Colonic mucosa (tissue), 4 donors: ENCODE measurements around the gene TLE6. TPM values are rescaled to one million over a fixed set of nuclear protein-coding genes. Genes with fewer than 3 reads are reported as not detected.

Experiments
- DNase-seq: peaks from one replicate; pipeline ENCODE4 v3.0.0-alpha.2; 2020
- H3K27ac ChIP-seq: fragments of 200-600 bp; one replicate; pipeline ENCODE4 v1.8.0; 2021
- H3K27me3 ChIP-seq: fragments of 200-600 bp; one replicate; pipeline ENCODE4 v1.8.0; 2021
- H3K36me3 ChIP-seq: fragments of 200-600 bp; one replicate; pipeline ENCODE4 v1.8.0; 2021
- H3K4me1 ChIP-seq: fragments of 200-600 bp; one replicate; pipeline ENCODE4 v1.8.0; 2021; ENCODE audit warnings: mild to moderate bottlenecking
- H3K4me3 ChIP-seq: fragments of 200-600 bp; one replicate; pipeline ENCODE4 v1.8.0; 2021
- H3K9ac ChIP-seq, 2 donors: one replicate each; pipeline ENCODE4 v1.7.0; 2013; ENCODE audit warnings: control low read depth in 2 of 2, low read depth in 2 of 2, low read length in 2 of 2
- H3K9me3 ChIP-seq: fragments of 200-600 bp; one replicate; pipeline ENCODE4 v1.8.0; 2021
- intact Hi-C: fragments of 100-400 bp; cut with DNase I; formaldehyde crosslinking; loops from one replicate; pipeline ENCODE4 v1.14.1; 2022
- total RNA-seq, 2 donors: library from RNA; stranded (reverse); fragmentation: NEBNext Ultra II Directional in 1 of 2; extraction: Animal tissue kit (Norgen Biotek cat#: 25700) in 1 of 2; gene quantifications; one replicate each; pipeline ENCODE4 v1.2.1, GENCODE V29; 2021
- TF ChIP-seq, protein P1 (sequence below): fragments of 200-600 bp; IDR thresholded peaks from one replicate; pipeline ENCODE4 v1.8.0; 2022; ENCODE audit warnings: antibody characterized with exemption, mild to moderate bottlenecking
- donor health status: healthy.
- donor health status: DM: no; HTN: no; CAD: no.
- donor health status: DM: no; HTN: no; CAD: no.

TLE6 gene
- total RNA-seq, 2 donors from 2014 or later, result 2.9 to 3.8 TPM

DNA sequence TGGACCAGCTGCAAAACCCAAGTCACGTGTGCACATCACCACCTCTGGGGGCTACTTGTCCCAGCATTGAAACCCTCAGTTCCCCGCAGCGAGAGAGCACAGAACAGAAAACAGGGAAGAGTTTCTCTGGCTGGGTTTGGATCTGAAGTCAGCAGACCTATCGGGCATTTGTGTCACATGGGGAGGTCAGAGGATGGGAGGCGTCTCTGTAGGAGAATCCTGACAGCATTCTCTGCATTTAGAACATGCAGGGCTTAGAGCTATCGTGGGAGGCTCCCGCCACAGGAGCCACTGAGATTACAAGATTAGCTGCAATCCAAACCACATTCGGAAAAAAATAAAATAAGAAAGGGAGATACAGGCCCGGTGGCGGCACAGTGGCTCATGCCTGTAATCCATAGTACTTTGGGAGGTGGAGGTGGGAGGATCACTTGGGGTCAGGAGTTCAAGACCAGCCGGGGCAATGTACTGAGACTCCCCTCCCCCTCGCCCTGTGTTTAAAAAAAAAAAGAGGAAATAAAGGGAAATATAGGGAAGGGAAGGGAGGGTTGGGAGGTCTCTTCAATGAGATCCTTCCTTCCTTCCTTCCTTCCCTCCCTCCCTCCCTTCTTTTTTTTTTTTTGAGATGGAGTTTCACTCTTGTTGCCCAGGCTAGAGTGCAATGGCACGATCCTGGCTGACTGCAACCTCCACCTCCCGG, 2.9 kb upstream of the TLE6 start:
- Histone ChIP-seq H3K27ac (no peak overlapping the region), H3K9ac (no peak overlapping the region), H3K9me3 (no peaks in the 10 kb centered on the region), H3K36me3 (no peaks in the 10 kb centered on the region), H3K27me3 (no peaks in the 10 kb centered on the region), H3K4me3 (no peak overlapping the region), H3K4me1 (peaks cover 5% of the 10 kb centered on the region)
- TF ChIP-seq, protein P1, sequence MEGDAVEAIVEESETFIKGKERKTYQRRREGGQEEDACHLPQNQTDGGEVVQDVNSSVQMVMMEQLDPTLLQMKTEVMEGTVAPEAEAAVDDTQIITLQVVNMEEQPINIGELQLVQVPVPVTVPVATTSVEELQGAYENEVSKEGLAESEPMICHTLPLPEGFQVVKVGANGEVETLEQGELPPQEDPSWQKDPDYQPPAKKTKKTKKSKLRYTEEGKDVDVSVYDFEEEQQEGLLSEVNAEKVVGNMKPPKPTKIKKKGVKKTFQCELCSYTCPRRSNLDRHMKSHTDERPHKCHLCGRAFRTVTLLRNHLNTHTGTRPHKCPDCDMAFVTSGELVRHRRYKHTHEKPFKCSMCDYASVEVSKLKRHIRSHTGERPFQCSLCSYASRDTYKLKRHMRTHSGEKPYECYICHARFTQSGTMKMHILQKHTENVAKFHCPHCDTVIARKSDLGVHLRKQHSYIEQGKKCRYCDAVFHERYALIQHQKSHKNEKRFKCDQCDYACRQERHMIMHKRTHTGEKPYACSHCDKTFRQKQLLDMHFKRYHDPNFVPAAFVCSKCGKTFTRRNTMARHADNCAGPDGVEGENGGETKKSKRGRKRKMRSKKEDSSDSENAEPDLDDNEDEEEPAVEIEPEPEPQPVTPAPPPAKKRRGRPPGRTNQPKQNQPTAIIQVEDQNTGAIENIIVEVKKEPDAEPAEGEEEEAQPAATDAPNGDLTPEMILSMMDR, result no peak
- peak; percentile 35 for DNase-seq
- intact Hi-C loops, result loop anchor here (5.0 kb wide), 1 partner anchor 88 kb away; the partner anchor contains the start of gene TLE5

DNA sequence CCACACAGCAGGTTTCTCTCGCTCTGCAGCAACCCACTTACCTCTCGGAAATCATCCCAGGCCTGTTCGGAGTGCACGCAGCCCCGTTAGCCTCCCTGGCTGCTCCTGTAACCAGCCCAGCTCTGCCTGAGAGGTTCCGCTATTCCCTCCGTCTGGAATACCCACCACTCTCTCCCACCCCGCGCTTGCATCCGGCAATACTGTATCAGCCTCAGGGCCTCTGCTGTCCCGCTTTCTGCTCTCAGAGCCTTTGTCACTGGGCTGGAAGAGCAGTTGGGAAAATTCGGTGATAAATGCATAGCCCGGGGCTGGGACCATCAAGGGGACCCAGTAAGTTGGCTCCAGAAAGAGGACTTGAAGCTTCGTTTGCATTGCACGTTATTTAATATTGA, 759 bp upstream of the TLE6 start:
- Histone ChIP-seq H3K4me3 (peak overlapping the region; percentile 27), H3K9me3 (no peaks in the 10 kb centered on the region), H3K36me3 (no peaks in the 10 kb centered on the region), H3K27me3 (no peaks in the 10 kb centered on the region), H3K4me1 (peaks cover 5% of the 10 kb centered on the region), H3K27ac (no peak overlapping the region), H3K9ac (peak overlapping the region; percentile 46 to 79)
- no peak for DNase-seq
- TF ChIP-seq, protein P1, result no peak
- intact Hi-C loops, result loop anchor here (5.0 kb wide), 1 partner anchor 86 kb away; the partner anchor contains the start of gene TLE5

DNA sequence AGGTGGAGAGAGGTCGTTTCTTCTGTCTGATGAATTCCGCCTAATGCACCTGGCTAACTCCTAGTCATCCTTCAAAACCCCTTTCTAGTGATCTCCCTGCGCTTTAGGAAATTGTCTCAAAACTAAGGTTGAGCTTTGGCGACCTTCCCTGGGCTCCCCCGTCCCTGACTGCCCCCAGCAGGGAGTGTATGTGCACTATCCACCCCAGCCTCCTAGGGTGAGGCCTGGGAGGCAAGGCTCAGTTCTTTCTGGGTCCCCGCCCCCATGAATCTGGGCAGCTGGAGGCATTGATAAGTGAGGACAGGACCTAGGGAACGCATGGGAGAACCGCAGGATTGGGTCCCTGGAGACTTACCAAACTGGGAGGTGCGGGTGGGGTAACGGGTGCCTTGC, 378 bp downstream of the TLE6 start:
- TF ChIP-seq, protein P1, result no peak
- intact Hi-C loops, result loop anchor here (5.0 kb wide), 1 partner anchor 85 kb away; the partner anchor contains the start of gene TLE5
- Histone ChIP-seq H3K36me3 (no peaks in the 10 kb centered on the region), H3K9ac (peak overlapping the region in 1 of 2 donors; percentile 58), H3K27me3 (no peaks in the 10 kb centered on the region), H3K9me3 (no peaks in the 10 kb centered on the region), H3K4me3 (peak overlapping the region; percentile 10), H3K27ac (no peak overlapping the region), H3K4me1 (peaks cover 5% of the 10 kb centered on the region)
- peak; percentile 47 for DNase-seq

DNA sequence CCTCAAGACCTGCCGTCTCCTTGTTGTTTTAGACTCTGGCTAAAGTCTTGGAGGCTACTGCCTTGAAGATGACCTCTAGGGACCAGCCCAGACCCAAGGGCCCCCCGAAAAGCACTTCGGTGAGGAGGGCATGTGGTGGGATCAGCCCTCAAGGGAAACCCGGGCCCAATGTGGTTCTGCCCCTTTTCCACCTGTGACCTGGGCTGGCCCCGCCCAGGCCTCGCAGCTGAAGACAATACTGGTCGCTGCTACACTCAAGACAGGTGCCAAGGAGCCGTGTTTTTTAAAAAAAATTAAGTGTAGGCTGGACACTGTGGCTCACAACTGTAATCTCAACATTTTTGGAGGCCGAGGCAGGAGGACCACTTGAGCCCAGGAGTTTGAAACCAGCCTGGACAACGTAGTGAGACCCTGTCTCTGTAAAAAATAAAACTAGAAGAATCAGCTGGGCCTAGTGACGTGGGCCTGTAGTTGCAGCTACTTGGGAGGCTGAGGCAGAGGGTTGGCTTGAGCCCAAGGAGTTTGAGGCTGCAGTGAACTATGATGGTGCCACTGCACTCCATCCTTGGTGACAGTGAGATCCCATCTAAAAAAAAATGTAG, 903 bp downstream of the TLE6 start:
- no peaks in the 10 kb centered on the region for H3K9me3 ChIP-seq
- no peak overlapping the region for H3K4me3 ChIP-seq
- no peaks in the 10 kb centered on the region for H3K36me3 ChIP-seq
- H3K9ac ChIP-seq, result peak overlapping the region in 1 of 2 donors; percentile 58
- peaks cover 5% of the 10 kb centered on the region for H3K4me1 ChIP-seq
- intact Hi-C loops, result loop anchor here (5.0 kb wide), 1 partner anchor 84 kb away; the partner anchor contains the start of gene TLE5
- no peak for DNase-seq
- TF ChIP-seq, protein P1, result no peak
- H3K27ac ChIP-seq, result no peak overlapping the region
- H3K27me3 ChIP-seq, result no peaks in the 10 kb centered on the region

DNA sequence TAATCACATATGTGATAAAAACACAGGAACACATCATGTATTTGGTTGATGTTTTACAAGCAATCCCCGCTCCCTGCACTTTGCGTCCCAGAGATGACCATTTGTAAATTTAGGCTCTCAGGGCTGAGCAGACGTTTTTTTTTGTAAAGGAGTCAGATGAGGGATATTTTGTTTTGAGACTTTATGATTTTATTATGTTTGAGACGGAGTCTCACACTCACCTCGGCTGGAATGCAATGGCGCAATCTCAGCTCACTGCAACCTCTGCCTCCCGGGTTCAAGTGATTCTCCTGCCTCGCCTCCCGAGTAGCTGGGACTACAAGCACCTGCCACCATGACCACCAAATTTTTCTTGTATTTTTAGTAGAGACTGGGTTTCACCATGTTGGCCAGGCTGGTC, 1.4 kb downstream of the TLE6 start:
- H3K36me3 ChIP-seq, result no peaks in the 10 kb centered on the region
- H3K9me3 ChIP-seq, result no peaks in the 10 kb centered on the region
- no peak overlapping the region for H3K4me3 ChIP-seq
- intact Hi-C loops, result loop anchor here (5.0 kb wide), 1 partner anchor 84 kb away; the partner anchor contains the start of gene TLE5
- H3K27ac ChIP-seq, result no peak overlapping the region
- no peak for DNase-seq
- no peaks in the 10 kb centered on the region for H3K27me3 ChIP-seq
- H3K4me1 ChIP-seq, result peaks cover 5% of the 10 kb centered on the region
- TF ChIP-seq, protein P1, result no peak
- H3K9ac ChIP-seq, result no peak overlapping the region
